Measurements from ENCODE around the gene HERC6.
A peak's percentile ranks its signal among the peaks of the same experiment; 100 is the strongest.
"Not testable (repeated sequence)": the region's sequence is repeated elsewhere in the genome, so short reads cannot be mapped to it uniquely, and the experiment has no call there.

The HERC6 gene

DNA sequence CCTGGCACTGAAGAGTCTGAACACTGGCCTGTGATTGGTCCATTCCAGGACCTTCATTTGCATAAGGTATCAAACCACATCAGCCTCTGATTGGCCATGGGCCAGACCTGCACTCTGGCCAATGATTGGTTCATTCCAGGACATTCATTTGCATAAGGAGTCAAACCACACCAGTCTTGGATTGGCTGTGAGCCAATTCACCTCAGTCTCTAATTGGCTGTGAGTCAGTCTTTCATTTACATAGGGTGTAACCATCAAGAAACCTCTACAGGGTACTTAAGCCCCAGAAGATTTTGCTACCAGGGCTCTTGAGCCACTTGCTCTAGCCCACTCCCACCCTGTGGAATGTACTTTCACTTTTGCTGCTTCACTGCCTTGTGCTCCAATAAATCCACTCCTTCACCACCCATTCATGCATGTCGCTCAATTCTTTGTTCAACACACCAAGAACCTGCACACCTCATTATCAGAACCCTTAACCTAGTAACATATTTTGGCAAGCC is 64.1 kb downstream of the HERC6 start:
- DNase-seq (ENCODE audit: low read depth, low spot score): no peak
- H3K27ac ChIP-seq: no peak overlapping the region

DNA sequence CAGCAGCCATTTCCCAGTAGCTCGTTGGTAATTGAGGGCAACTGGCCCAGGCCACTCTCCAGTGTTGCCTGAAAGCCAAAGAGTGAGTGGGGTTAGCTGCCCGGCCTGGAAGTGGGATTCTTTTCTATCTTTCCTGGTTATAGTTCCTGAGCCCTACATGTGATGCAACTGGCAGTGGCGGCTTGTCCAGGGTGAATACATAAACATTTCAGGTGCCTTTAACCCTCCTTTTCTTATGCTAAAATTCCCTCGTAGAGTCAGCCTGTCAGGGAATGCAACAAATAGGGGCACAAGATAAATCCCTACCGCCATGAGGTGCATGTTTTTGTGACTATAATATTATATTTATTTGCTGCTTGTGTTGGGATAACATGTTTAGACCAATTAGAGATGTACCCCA is 64.8 kb downstream of the HERC6 start:
- no peak for DNase-seq (ENCODE audit: low read depth, low spot score)
- H3K27ac ChIP-seq: no peak overlapping the region

DNA sequence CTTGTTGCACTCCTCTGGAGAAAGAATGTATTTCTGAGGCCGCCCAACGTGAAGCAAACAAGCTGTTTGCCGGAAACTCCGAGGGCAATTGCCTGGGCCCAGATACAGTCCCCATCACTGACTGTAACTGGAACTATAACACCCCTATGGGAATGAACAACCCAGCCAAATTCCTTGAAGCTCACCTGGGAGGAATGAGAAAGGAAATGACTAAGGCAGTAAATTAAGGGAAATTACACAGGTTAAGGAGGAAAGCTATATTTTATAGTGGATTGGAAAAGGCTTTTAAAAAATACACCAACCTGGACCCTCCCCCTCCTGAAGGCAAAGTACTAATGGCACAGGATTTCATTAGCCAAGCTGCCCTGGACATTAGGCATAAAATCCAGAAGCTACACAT is 66.6 kb downstream of the HERC6 start:
- H3K27ac ChIP-seq: peak overlapping the region; percentile 21
- DNase-seq (ENCODE audit: low read depth, low spot score): no peak

DNA sequence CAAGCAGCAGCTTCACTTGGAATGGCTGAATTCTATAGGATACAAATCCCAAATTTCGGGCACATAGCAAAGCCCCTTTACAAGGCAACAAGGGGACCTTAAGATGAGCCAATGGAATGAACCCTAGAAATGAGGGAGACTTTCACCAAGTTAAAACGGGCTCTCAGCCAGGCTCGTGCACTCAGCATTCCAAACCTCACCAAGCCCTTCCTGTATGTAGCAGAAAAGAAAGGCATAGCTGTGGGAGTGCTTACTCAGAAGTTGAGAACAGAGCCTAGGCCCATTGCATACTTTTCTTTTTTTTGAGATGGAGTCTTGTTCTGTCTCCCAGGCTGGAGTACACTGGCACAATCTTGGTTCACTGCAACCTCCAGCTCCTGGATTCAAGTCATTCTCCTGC is 67.5 kb downstream of the HERC6 start:
- peak overlapping the region; percentile 5 for H3K27ac ChIP-seq
- no peak for DNase-seq (ENCODE audit: low read depth, low spot score)

DNA sequence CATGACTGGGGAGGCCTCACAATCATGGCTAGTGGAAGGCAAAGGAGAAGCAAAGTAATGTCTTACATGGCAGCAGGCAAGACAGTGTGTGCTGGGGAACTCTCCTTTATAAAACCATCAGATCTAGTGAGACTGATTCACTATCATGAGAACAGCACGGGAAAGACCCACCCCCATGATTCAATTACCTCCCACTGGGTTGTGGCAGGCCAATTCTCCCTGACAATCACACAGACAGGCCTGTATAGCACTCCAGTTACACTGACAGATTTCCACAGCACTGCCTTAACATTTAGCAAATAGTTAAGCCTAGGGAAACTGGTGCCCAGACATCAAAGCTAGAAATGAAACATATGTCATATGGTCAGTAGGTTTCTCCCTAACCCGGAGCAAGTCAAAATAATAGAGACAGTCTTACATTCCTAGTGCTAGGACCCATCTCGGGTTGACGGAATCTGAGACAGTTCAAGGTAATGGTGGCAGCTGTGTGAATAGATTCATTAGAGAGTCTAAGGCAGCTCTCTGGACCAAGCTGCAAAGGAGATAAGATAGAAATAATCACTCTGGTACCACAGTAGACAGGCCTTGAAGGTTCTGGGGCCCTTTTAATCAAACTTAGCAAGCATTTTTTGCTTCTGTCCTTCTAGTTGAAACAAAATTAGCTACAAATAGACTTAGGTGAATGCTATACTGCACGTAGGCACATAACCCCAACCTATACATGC is 68.9 kb downstream of the HERC6 start:
- H3K27ac ChIP-seq: peak overlapping the region; percentile 8
- no peak for DNase-seq (ENCODE audit: low read depth, low spot score)

DNA sequence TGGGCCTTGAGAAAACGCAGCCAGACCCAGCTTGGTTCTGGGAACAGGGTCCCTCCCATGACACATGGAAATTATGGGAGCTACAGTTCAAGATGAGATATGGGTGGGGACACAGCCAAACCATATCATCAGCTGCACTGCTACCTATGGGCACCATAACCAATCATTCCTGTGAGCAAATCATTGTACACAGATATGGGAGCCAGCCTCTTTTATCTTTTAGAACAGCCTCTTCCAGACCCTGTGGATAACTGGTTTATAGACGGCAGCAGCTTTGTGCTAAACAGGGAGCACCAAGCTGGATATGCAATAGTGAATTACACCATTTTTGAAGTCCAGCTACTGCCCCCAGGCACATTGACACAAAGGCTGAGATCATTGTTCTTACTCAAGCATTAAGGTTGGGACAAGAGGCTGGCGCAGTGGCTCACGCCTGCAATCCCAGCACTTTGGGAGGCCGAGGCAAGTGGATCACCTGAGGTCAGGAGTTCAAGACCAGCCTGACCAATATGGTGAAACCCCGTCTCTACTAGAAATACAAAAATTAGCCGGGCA is 69.6 kb downstream of the HERC6 start:
- DNase-seq (ENCODE audit: low read depth, low spot score); H3K27ac ChIP-seq: not testable (repeated sequence)

DNA sequence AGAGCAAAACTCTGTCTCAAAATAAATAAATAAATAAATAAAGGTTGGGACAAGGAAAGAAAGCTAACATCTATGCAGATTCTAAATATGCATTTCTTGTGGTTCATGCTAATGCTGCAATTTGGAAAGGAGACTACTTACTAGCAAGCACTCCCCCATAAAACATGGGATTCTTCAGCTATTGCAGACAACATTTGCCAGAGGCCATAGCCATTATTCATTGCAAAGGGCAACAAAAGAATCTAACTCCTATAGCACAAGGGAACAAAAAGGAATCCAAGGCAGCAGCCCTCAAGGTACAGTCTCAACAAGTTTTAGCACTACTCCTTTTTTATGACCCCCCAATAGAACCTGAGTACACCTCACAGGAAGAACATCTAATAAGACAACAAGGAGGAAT is 70.2 kb downstream of the HERC6 start:
- no peak for DNase-seq (ENCODE audit: low read depth, low spot score)
- no peak overlapping the region for H3K27ac ChIP-seq

DNA sequence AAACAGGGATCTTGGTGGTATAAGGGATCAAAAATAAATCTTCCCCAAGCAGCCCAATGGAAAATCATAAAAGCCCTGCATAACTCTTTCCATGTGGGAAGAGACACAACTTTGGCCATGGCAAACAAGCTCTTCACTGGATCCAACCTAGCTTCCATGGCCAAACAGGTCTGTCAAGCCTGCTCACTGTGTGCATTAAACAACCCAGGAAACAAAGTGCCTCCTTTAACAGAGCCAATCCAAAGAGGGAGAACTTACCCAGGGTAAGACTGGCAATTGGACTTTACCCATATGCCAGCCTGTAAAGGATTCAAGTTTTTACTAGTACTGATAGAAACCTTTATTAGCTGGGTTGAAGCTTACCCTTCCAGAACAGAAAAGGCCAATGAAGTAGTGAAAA is 70.6 kb downstream of the HERC6 start:
- DNase-seq (ENCODE audit: low read depth, low spot score): no peak
- H3K27ac ChIP-seq: no peak overlapping the region

DNA sequence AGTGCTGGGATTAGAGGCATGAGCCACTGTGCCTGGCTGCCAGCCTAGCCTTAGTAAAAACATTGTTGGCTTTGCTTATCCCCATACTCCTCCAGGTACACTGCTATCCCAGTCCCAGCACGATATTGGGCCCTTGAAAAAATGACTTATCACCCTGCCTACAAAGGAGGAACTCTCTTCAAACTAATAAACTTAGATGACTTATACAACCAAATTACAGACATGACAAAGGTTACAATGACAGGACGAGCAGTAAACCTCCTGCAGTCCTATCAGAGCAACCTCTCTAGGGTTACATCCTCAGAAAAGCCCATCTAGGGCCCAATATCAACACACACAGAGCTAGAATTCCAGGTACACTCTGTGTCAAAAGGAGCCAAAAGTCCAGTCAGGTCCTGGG is 72.6 kb downstream of the HERC6 start:
- H3K27ac ChIP-seq: no peak overlapping the region
- no peak for DNase-seq (ENCODE audit: low read depth, low spot score)

DNA sequence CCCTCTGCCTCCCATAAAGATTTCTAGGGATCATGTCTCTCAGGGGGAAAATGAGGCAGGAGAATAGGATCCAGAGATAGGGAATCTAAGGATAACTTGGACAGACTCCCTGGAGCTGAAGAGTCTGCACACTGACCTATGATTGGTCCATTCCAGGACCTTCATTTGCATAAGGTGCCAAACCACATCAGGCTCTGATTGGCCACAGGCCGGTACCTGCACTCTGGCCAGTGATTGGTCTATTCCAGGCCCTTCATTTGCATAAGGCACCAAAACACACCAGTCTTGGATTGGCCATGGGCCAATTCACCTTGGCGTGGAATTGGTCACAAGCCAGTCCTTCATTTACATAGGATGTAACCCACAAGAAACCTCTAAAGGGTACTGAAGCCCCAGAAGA is 74.3 kb downstream of the HERC6 start:
- no peak for DNase-seq (ENCODE audit: low read depth, low spot score)
- no peak overlapping the region for H3K27ac ChIP-seq

DNA sequence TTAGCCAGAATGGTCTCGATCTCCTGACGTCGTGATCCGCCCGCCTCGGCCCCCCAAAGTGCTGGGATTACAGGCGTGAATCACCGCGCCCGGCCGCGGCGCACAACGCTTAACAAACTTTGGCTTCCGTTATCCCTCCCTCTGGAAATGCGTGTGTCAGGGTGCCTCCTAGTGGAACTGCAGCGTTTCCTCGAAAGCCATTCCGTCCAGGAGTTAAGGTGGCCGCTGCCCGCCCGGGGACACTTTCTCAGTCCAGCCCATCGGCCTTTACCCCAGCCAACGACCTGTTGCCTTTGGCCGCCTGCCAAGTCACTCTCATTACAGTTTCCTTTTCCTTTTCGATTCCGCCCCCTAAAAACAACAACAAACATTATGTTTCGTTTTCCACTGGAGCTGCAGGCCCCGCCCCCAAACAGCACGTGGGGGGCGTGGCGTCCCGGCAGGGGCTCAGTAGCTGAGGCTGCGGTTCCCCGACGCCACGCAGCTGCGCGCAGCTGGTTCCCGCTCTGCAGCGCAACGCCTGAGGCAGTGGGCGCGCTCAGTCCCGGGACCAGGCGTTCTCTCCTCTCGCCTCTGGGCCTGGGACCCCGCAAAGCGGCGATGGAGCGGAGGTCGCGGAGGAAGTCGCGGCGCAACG is 78.1 kb downstream of the HERC6 start, which contains the start of gene HERC5:
TSS of gene HERC5 (plus strand) at position 450 of the 637 bp plus-strand sequence. CDS start at position 601, 151 bp downstream.
- DNase-seq (ENCODE audit: low read depth, low spot score): peak; percentile 48
- no peak within 1 kb of the TSS for H3K27ac ChIP-seq

DNA sequence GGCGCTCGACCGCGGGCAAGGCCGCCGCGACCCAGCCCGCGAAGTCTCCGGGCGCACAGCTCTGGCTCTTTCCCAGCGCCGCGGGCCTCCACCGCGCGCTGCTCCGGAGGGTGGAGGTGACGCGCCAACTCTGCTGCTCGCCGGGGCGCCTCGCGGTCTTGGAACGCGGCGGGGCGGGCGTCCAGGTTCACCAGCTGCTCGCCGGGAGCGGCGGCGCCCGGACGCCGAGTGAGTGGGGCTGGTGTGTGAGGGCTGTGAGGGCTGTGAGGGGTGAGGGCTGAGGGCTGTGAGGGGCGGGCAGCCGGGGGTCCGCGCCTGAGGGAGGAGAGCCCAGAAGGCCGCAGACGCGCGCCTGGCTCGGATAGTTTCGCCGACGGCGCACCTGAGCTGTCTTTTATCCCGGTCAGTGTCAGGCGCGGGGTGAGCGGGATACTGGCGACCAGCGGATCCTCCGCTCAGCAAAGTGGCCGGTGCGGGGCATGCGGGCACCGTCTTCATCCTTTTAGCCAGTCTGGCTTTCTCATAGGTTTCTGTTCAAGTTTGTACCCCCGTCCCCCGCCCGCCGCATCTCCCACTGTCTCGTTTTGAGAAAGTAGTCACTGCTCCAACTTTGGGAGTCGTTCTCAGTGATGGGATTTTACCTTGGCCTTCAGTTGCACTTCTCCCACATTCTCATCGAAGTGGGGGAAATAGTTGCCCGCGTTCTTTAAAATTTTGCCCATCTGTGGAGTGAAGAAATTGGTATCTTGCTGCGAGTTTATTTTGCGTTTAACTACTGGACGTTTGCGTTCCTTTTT is 78.9 kb downstream of the HERC6 start:
- no peak for DNase-seq (ENCODE audit: low read depth, low spot score)
- H3K27ac ChIP-seq: no peak overlapping the region

DNA sequence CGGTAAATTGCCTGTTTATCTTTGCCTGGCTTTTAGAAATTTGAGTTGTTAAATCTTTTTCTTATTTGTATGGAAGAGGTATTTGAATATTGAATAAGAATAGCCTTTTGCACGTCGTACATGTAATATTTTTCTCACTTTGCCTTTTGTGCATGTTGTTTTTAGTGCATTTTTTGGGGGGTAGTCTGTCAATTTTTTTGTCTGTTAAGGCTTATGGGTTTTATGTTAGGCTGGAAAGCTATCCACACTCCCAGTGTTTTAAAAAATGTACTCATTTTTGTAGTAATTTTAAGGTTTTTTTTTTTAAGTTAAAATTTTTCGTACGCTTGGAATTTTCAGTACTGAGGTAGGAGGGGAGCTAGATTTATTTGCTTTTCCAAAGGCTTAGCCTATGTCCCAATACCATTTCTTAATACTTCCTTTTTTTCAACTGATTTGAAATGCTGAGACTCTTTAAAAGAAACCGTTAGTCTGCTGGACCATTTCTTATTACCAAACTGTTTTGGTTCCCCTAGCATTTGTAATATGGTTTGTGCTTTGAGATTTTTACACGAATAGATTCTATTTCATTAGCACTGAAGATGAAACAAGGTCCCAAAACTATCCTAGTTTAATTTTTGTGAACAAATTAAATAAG is 79.6 kb downstream of the HERC6 start:
- no peak for DNase-seq (ENCODE audit: low read depth, low spot score)
- H3K27ac ChIP-seq: no peak overlapping the region

DNA sequence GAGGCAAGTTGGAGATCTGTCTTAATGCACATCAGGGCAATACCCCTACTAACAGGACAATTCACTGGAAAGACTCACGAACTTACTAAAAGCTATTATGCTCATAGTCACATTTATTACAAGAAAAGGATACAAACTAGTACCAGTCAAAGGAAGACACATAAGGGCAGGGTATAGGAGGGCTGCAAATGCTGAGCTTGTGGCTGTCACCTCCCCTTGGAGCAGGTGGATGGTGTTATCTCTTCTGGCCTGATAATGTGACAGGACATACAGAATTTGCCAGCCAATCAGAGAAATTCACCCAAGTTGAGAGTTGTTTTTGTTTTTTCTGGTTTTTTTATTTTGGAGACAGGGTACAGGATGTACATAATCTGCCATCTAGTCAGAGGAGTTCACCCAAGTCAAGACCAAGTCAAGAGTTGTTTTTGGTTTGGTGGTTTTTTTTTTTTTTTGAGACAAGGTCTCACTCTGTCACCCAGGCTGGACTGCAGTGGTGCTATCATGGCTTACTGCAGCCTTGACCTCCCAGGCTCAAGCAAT is 87.1 kb downstream of the HERC6 start:
- no peak for DNase-seq (ENCODE audit: low read depth, low spot score)
- H3K27ac ChIP-seq: no peak overlapping the region

DNA sequence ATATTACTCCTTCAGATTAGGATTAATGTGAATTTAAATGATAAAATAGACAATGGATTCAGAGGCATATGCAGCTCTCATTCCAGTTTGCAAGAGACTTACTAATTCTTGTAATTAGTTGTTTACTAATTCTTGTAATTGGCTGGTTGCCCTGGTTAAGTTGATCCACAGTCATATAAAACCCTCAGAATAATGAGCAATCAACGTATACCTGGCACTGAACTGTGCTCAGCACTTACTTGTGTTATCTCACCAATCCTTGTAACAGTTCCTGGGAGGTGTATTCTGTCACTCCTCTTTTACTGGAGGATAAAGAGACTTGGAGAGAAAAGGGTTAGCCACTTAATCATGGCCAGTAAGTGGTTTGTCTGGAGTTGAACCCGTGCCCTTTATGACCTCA is 88.7 kb downstream of the HERC6 start:
- no peak for DNase-seq (ENCODE audit: low read depth, low spot score)
- no peak overlapping the region for H3K27ac ChIP-seq

DNA sequence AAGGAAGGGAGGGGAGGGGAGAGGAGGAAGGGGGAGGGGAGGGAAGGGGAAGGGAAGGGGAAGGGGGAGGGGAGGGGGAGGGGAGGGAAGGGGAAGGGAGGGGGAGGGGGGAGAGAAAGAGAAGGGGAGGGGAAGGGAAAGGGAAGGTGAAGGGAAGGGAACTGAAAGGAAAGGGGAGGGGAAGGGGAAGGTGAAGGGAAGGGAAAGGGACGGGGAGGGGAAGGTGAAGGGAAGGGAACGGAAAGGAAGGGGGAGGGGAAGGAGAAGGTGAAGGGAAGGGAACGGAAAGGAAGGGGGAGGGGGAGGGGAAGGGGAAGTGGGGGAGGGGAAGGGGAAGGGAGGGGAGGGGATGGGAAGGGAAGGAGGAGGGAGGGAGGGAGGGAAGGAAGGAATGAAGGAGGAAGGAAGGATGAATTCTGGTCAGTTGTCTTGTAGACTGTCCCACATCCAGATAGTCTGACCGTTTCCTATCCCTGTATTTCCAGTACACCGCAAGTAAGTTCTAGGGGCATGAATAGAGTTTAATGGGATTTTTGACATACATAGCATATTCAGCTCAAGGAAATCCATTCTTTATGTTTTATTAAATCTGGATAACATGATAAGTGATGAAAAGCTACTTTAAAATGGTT is 98.7 kb downstream of the HERC6 start:
- H3K27ac ChIP-seq: no peak overlapping the region
- no peak for DNase-seq (ENCODE audit: low read depth, low spot score)

DNA sequence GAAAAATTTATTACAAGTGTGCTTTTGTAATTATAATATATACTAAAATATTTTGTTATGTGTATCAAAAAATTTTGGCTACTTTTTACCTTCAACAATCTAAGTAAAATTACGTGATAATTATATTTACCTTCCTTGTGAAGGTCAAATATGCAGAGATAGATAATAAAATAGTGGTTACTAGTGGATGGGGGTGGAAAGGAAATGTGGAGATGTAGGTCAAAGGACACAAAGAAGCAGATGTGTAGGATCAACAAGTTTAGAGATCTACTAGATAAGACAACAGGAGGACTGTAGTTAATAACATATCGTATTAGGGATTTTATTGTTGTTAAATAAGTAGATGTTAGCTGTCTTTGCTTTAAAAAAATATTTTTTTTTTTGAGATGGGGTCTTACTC is 99.6 kb downstream of the HERC6 start:
- no peak for DNase-seq (ENCODE audit: low read depth, low spot score)
- H3K27ac ChIP-seq: no peak overlapping the region

DNA sequence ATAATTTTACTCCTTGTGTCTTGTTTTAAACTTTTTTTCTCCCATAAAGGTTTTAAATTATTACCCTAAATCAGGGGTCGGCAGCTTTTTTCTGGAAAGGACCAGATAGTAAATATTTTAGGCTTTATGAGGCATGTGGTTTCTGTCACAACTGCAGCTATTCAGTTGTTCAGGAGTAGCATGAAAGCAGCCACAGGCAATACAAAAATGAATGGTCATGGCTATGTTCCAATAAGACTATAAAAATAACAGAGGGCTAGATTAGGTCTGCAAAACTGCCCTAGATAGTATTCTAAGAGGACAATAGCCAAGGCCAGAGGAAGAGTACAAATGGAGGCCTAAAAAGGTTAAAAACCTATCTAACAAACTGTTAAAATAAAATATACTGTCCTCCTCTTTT is 102.9 kb downstream of the HERC6 start:
- no peak for DNase-seq (ENCODE audit: low read depth, low spot score)

DNA sequence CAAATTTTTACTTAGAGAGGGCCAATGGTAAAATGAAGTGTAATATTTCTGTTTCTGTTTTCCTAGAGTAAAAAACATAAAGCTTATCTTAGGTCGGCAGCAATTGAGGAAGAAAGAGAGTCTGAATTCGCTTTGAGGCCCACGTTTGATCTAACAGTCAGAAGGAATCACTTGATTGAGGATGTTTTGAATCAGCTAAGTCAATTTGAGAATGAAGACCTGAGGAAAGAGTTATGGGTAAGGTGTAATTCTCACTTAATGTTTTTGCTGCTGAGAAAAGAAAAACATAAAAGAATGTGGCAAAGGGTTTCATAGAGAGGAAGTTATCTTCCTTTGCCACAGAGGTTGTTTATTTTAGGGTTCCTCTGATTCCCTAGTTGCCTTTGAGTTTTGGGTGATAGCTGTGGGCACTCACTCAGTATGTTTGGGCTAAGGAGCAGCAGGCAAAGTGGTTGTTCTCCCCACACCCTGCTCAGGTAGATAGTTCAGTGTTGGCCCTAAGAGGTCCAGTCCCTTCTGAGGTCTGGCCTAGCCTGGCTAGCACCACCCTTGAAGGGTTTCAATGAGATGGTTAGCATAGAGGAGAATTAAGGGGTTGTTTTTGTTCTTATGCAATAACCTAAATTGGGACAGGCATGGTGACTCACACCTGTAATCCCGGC is 110.6 kb downstream of the HERC6 start:
- no peak overlapping the region for H3K27ac ChIP-seq
- no peak for DNase-seq (ENCODE audit: low read depth, low spot score)

More for the DNA sequence above, 102.9 kb downstream of the HERC6 start:
- H3K27ac ChIP-seq: no peak overlapping the region
